ENCODE results near the gene SSNA1.
"Not testable (repeated sequence)": the region's sequence is repeated elsewhere in the genome, so short reads cannot be mapped to it uniquely, and the experiment has no call there.

The SSNA1 gene

GRCh38 chr9:137233143-137233980 lies 44.9 kb downstream of the SSNA1 start:
- no peak for DNase-seq (ENCODE audit: low spot score)

- DNase-seq (ENCODE audit: low spot score): no peak
These were observed 45.7 kb downstream of the SSNA1 start for GRCh38 chr9:137234055-137234697.

DNA sequence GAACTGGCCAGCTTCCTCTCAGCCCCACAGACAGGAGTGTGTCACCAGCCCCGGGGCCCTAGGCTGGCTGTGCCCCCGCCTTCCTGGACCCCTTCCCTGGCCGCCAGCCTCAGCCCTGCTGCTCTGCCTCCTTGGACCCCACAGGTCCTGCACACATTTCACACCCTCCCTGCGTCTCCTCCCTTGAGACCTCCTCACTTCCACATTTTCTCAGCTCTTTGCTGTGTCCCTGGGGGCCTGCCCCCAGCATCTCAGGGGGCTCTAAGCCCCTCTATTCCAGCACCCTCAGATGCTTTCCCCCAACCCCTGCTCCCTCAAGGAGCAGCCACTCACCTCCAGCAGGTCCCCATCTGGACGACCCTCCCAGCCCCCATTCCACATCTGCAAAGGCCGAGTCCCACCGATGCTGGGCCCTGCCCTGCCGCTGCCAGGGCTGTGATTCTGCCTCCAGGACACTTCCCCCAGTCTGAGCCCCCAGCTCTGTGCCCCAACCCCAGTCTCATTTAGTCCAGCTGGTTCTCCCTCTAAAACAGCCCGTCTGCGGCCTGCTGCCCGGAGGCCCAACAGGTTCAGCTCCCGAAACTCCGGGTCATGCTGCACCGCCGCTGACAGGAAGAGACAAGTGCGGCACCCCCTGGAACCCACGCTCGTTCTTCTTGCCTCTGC lies 46.4 kb downstream of the SSNA1 start:
- no peak for DNase-seq (ENCODE audit: low spot score)

DNA sequence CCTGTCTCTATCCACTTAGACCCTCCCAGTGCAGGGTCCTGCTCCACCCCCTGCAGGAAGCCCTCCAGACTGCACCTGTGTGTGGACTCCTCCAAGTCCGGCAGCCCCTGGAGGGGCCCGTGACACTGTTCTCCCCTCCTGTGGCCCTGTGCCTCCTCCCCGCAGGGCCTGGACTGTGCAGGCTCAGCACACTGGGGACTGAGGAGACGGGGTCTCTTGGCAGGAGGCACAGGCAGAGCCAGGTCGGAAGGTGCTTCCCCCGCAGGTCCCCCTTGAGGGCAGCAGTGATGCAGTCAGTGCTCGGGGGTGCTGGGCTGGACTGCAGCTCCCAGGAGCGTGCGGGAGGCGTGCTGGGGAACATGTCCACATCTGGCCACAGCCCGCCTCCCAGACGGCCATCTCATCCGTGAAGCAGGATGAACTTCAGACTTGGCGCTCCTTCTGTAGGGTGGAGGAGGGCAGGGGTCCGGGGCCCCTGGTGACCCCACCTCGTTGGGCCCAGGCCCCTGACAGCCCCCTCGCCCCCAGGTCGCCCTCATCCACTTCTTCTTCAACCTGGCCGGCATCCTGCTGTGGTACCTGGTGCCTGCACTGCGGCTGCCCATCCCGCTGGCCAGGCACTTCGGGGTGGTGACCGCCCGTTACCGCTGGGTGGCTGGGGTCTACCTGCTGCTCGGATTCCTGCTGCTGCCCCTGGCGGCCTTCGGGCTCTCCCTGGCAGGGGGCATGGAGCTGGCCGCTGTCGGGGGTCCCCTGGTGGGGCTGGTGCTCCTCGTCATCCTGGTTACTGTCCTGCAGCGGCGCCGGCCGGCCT lies 47.2 kb downstream of the SSNA1 start:
- no peak for DNase-seq (ENCODE audit: low spot score)

DNA sequence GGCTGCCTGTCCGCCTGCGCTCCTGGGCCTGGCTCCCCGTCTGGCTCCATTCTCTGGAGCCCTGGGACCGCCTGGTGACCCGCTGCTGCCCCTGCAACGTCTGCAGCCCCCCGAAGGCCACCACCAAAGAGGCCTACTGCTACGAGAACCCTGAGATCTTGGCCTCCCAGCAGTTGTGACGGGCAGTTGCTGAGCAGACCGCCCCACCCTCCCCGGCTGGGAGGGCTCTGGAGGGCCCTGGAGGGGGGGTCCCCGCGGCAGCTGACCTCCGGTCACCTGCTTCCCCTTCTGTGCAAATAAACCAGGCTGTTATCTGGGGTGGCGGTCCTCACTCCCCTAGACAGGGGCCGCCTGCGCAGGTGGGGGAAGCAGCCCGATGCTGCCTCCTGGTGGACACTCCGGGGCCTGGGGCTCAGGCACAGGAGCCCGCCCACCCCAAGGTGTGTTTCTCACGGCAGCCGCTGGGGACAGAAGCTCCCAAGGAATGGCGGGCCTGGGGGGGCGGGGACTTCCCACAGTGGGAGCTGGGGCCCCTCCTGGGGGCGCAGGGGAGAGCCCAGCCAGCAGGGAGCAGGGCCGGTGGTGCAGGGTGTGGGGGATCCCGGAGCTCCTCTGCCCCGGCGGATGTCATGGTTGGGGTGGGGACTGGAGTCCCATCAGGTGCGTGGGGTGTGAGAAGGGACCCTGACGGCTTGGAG lies 47.9 kb downstream of the SSNA1 start:
- peak; percentile 64 for DNase-seq (ENCODE audit: low spot score)

DNA sequence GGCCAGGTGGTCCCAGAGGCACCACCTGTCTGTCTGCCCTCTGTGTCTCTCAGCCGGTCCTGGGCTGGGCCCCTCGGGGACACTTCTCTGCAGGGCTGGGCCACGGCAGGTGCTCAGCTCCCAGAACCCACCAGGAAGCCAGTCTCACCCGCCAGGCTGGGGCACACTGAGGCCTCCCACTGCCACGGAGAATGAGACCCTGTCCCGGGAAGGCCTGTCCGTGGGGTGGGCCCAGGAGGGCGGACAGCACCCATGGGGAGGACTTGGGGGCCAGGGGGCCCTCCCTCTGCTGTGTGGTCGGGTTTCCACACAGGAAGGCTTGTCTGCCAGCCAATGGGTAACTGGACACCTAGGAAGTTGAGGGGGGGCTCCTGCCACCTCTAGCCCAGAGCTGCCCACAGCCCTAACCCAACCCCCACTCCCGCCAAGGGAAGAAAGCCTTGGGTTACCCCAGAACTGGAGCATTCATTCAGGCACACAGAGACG lies 48.5 kb downstream of the SSNA1 start:
- DNase-seq (ENCODE audit: low spot score): no peak

DNA sequence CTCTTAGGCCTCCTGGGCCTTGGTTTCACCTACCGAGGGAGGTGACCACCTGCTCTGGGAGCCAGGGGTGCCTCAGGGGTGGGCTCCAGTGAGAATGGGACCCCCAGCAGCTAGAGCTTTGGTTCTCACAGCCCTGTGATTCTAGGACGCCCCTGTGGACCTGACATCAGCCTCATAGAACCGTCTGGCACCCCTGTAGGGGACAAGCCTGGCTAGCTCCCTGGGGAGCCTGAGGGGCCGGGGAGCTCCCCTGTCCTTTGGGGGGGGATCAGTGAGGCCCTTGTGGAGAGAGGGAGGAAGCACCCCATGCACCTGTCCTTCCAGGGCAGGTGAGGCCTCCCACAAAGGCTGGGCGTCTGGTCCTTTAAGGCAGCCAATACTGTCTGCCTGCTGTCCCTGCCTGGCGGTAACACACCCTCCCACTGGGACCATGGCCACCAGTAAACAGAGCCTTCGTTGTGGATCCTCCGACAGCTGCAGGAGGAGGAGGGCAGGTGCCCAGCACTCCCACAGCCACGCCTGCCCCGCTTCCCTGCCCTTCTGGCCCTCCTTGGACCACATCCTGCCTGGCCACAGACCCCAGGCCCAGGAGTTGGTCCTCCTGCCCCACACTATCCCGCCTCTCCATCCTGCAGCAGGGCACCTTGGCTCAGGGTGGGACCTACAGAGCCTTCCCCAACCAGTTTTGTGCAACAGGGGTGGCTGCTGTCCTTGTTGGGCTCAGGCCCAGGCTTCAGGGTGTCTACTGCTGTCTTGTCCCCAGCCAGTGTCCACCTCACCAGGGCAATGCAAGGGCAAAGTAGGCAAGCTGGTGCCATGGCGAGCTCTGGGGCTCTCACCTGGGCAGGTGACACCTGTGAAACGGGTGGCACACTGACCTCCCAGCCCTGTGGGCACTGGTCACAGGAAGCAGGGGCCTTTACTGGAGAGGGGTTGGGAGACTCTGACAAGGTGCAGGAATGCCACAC lies 49.6 kb downstream of the SSNA1 start:
- peak; percentile 93 for DNase-seq (ENCODE audit: low spot score)

GRCh38 chr9:137239541-137240200 lies 51.2 kb downstream of the SSNA1 start:
- DNase-seq (ENCODE audit: low spot score): not testable (repeated sequence)

Measured in pons (tissue), 1 donor.